Stomach smooth muscle (tissue), 2 donors: ENCODE results near the gene CTXND1.
"Not testable (repeated sequence)": the region's sequence is repeated elsewhere in the genome, so short reads cannot be mapped to it uniquely, and the experiment has no call there.

ENCODE experiments used
- H3K27ac ChIP-seq: one replicate; pipeline ENCODE4 v1.7.0; 2013; ENCODE audit warnings: mild to moderate bottlenecking, low read length, inconsistent platforms
- H3K27me3 ChIP-seq, 2 donors: one replicate each; pipeline ENCODE4 v1.7.0; 2013; ENCODE audit warnings: low read length in 2 of 2; ENCODE audit not compliant: insufficient read depth in 2 of 2, control insufficient read depth in 1 of 2
- H3K36me3 ChIP-seq, 2 donors: one replicate each; pipeline ENCODE4 v1.7.0; 2013; ENCODE audit warnings: low read length in 2 of 2; ENCODE audit not compliant: control insufficient read depth in 2 of 2, insufficient read depth in 2 of 2
- H3K4me1 ChIP-seq: one replicate; pipeline ENCODE4 v1.7.0; 2013; ENCODE audit warnings: low read length; ENCODE audit not compliant: control insufficient read depth, insufficient read depth
- H3K4me3 ChIP-seq, 2 donors: one replicate each; pipeline ENCODE4 v1.7.0; 2013; ENCODE audit warnings: low read length in 2 of 2
- H3K9ac ChIP-seq, 2 donors: one replicate each; pipeline ENCODE4 v1.7.0; 2013; ENCODE audit warnings: low read length in 2 of 2, mild to moderate bottlenecking in 1 of 2
- H3K9me3 ChIP-seq, 2 donors: one replicate each; pipeline ENCODE4 v1.7.0; 2013; ENCODE audit warnings: low read length in 2 of 2; ENCODE audit not compliant: control insufficient read depth in 2 of 2
- donor health status: healthy.
- donor health status: Pancreatic carcinoma.

The CTXND1 gene

DNA sequence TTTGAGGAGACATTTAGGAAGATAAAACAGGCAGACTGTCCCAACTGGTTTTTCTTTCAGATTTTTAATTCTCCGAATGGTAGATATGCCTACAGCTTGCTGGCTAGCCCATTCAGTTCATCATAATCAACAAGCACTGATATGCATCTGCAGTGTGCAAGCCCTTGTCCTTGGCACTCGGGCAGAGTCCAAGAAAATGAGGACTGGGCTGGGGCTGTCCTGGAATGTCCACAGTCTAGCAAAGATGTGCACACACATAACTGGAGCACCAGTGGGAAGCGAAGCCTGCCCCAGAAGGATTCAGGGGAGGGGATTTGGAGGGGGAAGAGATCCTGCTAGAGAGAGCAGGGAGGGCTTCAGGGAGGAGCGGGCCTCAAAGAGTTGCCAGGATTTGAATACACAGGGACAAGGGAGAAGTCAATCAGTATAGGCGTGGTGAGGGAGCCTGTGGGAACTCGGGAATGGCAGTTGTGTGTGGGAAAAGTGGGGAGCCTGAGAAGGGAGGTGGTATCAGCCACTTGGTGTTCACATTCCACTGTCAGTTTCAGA is 90.5 kb downstream of the CTXND1 start:
- H3K9ac ChIP-seq, result no peak overlapping the region
- peaks cover 7% of the 10 kb centered on the region in 2 donors for H3K36me3 ChIP-seq
- H3K9me3 ChIP-seq, result no peaks in the 10 kb centered on the region
- peak overlapping the region in 1 of 2 donors; percentile 29 for H3K4me3 ChIP-seq
- H3K4me1 ChIP-seq, result peaks cover 27% of the 10 kb centered on the region
- H3K27me3 ChIP-seq, result no peaks in the 10 kb centered on the region
- H3K27ac ChIP-seq, result peak overlapping the region; percentile 73

DNA sequence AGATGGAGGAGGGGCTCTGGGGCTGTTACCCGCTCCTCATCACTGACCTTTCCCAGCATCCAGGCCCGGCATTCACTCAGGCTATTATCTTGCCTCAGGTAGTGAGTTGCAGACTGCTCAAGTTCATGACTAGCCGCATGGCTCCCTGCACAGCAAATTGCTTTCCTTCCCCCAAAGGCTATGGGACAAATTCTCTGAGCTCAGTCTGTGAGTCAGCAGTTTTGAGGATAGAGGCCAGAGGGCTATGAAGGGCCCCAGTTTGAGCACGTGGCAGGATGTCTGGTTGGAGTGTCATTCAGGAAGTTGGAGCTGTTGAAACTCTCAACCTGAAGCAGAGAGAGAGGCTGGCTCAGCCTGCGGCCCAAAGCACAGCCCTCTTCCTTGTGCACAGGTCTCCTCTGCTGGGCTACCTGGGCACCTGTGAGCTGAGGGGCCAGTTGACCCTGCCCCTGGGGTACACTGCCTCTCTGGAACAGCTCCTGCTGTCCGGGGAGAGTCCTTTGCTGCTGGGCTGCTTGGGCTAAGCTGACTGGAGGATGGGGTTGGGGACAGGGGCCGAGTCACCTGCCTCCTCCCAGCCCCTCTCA is 91.3 kb downstream of the CTXND1 start:
- Histone ChIP-seq H3K9ac (no peak overlapping the region), H3K9me3 (no peaks in the 10 kb centered on the region), H3K4me1 (peaks cover 27% of the 10 kb centered on the region), H3K27ac (no peak overlapping the region), H3K4me3 (no peak overlapping the region), H3K27me3 (no peaks in the 10 kb centered on the region), H3K36me3 (peaks cover 7% of the 10 kb centered on the region in 2 donors)

DNA sequence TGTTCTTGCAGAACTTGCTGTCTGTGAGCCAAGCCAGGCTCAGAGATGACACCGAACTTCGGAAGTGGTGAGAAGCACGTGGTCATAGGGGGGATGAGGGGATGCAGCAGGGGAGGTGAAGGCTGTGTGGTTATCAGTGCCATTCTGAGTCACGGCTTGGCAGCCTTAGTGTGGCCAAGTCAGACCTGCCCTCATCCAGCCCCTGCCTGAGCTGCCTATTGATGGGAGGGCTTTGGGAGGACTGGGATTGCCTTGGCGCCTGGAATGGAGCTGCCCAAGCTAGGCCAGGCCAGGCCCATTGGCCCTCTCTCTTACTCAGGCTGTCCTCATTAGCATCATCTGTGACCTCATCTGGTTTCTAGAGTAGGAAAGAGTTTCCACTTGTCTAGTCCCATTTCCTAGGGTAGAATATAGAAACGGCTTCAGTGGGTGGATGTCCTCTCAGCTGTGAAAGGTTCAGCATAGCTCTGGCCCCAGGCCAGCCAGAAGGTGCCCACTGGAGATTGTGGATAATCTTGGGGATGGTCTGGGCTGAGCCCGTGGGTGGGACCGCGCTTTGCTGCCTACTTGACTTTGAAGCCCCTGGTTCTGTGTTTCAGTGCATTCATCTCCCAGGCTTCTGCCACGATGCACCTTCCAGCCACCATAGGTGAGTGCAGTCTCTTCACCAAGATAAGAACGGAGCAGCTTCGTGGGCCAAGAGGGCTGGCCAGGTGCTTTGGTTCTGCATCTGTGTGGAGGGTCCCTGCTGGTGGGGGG is 92.0 kb downstream of the CTXND1 start:
- H3K27ac ChIP-seq, result no peak overlapping the region
- no peak overlapping the region for H3K9ac ChIP-seq
- H3K27me3 ChIP-seq, result no peaks in the 10 kb centered on the region
- H3K36me3 ChIP-seq, result peaks cover 7% of the 10 kb centered on the region in 2 donors
- peaks cover 27% of the 10 kb centered on the region for H3K4me1 ChIP-seq
- no peaks in the 10 kb centered on the region for H3K9me3 ChIP-seq
- H3K4me3 ChIP-seq, result no peak overlapping the region

DNA sequence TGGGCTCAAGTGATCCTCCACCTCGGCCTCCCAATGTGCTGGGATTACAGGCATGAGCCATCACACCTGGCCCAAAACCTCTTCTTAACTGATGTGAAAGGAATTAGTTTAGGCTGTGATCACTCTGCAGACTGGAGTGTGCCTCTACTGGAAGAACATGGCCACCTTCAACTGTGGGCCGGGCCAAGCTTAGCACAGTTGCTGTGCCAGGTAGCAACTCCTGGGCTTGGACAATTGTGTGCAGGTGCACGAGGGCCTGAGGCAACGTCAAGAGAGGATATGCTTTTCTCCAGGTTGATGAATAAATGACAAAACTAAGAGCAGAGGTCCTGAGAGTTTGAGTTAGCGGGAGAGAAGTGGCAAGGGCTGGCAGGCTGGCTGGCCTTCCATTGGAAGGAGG is 92.7 kb downstream of the CTXND1 start:
- Histone ChIP-seq H3K27ac (no peak overlapping the region), H3K4me1 (peaks cover 27% of the 10 kb centered on the region), H3K9me3 (no peaks in the 10 kb centered on the region), H3K9ac (no peak overlapping the region), H3K36me3 (peaks cover 7% of the 10 kb centered on the region in 2 donors), H3K4me3 (no peak overlapping the region), H3K27me3 (no peaks in the 10 kb centered on the region)

DNA sequence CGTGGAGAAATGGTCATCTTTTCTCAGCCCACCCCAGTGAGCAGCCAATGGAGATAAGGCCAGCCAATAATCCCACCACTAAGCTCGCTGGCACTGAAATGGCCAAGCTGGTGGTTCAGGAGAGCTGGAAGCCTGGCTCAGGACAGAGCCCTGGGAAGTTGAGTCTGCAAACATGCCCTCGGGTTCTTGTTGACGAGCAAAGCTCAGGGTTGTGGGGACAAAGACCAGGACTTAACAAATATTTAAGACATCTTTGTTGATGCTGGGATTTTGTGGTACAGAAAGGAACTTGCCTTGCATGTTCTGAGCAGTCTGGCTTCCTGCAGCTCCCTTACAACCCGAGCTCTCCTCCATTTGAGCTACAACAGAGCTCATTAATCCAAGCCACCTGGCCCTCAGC is 94.8 kb downstream of the CTXND1 start:
- H3K9me3 ChIP-seq, result no peaks in the 10 kb centered on the region
- H3K9ac ChIP-seq, result no peak overlapping the region
- peaks cover 7% of the 10 kb centered on the region in 2 donors for H3K36me3 ChIP-seq
- H3K4me3 ChIP-seq, result no peak overlapping the region
- H3K27me3 ChIP-seq, result no peaks in the 10 kb centered on the region
- H3K4me1 ChIP-seq, result peaks cover 31% of the 10 kb centered on the region
- H3K27ac ChIP-seq, result no peak overlapping the region

DNA sequence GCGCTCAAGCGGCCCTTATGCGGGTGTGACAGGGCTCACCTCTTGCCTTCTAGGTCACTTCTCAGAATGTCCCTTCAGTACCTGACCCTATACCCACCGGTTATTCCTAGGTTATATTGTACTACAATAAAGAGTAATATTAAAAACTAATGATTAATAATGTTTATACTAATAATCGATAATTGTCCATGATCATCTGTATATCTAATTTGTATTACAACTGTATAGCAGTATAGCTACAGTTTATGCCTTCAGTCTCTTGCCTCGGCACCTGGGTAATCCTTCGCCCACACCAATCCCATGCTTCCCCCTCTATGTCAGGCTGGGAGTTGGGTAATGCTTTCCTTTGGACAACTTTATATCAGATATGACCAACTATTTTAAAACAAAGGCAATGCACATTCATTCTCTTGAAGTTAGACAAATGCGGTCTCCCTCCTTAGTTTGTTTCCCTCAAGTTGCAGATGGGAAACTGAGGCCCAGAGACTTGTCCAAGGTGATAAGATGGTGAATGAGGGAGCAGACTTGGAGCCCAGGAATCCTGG is 95.8 kb downstream of the CTXND1 start:
- H3K4me1 ChIP-seq, result peaks cover 21% of the 10 kb centered on the region
- H3K4me3 ChIP-seq, result no peak overlapping the region
- H3K36me3 ChIP-seq, result peaks cover 7% of the 10 kb centered on the region in 2 donors
- no peaks in the 10 kb centered on the region for H3K27me3 ChIP-seq
- H3K27ac ChIP-seq, result no peak overlapping the region
- H3K9me3 ChIP-seq, result no peaks in the 10 kb centered on the region
- H3K9ac ChIP-seq, result no peak overlapping the region

- not testable (repeated sequence) for H3K4me3 ChIP-seq, H3K27me3 ChIP-seq, H3K9me3 ChIP-seq, H3K36me3 ChIP-seq, H3K9ac ChIP-seq, H3K27ac ChIP-seq
- peaks cover 17% of the 10 kb centered on the region for H3K4me1 ChIP-seq
Observed at GRCh38 chr15:80155378-80156175, 96.4 kb downstream of the CTXND1 start.

- H3K9me3 ChIP-seq, result no peaks in the 10 kb centered on the region
- no peak overlapping the region for H3K9ac ChIP-seq
- no peak overlapping the region for H3K4me3 ChIP-seq
- H3K27ac ChIP-seq, result no peak overlapping the region
- peaks cover 12% of the 10 kb centered on the region for H3K4me1 ChIP-seq
- no peaks in the 10 kb centered on the region for H3K27me3 ChIP-seq
- peaks cover 7% of the 10 kb centered on the region in 2 donors for H3K36me3 ChIP-seq
Observed at GRCh38 chr15:80155001-80155377, 97.0 kb downstream of the CTXND1 start.

DNA sequence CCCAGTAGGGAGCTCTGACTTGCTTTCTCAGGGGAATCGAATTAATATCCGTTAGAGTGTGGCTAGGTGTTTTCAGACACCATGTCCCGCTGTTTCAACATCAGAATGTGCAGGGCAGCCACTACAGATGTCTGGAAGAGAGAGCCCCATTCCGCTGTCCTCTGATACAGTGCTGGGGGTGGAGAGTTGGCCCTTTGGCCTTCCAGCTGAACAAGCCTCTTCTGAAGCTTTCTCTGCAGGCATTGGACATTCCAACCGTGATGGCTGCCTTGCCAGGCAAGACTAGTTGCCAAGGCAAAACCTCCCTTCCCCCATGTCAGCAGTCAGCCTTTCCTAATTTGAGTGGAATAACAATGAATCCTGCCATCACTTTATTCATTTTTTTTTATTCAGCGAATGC is 97.7 kb downstream of the CTXND1 start:
- H3K4me1 ChIP-seq, result peaks cover 12% of the 10 kb centered on the region
- no peak overlapping the region for H3K9ac ChIP-seq
- H3K27me3 ChIP-seq, result no peaks in the 10 kb centered on the region
- no peak overlapping the region for H3K4me3 ChIP-seq
- no peaks in the 10 kb centered on the region for H3K9me3 ChIP-seq
- peaks cover 4 to 6% of the 10 kb centered on the region in 2 donors for H3K36me3 ChIP-seq
- H3K27ac ChIP-seq, result no peak overlapping the region

DNA sequence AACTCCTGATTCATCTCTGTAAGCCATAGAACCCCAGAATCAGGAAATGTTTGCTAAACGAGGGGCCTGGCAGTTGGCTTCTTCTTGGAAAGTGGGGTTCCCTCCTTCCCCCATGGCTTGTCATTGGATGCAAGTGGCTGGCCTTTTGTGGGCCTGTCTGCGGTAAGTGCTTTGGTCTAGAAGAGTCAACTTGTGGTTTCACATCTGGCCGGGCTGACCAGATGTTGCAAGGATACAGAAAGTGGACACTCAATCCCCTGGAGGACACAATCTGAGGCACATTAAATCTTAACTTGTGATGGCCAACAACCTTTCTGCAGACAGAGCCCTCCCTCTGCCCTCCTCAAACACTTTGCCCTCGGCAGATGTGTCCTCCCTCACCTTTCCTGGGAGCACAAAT is 98.1 kb downstream of the CTXND1 start:
- Histone ChIP-seq H3K27me3 (no peaks in the 10 kb centered on the region), H3K9me3 (no peaks in the 10 kb centered on the region), H3K9ac (peak overlapping the region in 1 of 2 donors; percentile 54), H3K36me3 (peaks cover 3 to 5% of the 10 kb centered on the region in 2 donors), H3K4me1 (peaks cover 12% of the 10 kb centered on the region), H3K27ac (no peak overlapping the region), H3K4me3 (no peak overlapping the region)
